HFF-Myc (cell line): ENCODE measurements around the gene TBC1D22A.

ENCODE experiments used
- DNase-seq: peaks from one replicate; pipeline ENCODE4 v3.0.0-alpha.2; 2011; ENCODE audit warnings: low read depth; ENCODE audit errors: extremely low read depth
- H3K4me3 ChIP-seq: replicated peaks from 2 replicates; pipeline ENCODE4 v1.5.1; 2011; ENCODE audit warnings: low read depth, mild to moderate bottlenecking, control low read depth, low read length
- CTCF ChIP-seq: IDR thresholded peaks from 2 replicates; pipeline ENCODE4 v1.5.1; 2012; ENCODE audit warnings: mild to moderate bottlenecking, low read depth, low read length, control low read depth; ENCODE audit errors: missing control alignments

Gene TBC1D22A

GRCh38 chr22:47144791-47145425 is 382.5 kb downstream of the TBC1D22A start:
- no peak overlapping the region for H3K4me3 ChIP-seq
- TF ChIP-seq CTCF, result no peak

GRCh38 chr22:47145883-47146282 is 383.4 kb downstream of the TBC1D22A start:
- DNase-seq, result no peak
- no peak overlapping the region for H3K4me3 ChIP-seq
- no peak for TF ChIP-seq CTCF

More at GRCh38 chr22:47144791-47145425, 382.5 kb downstream of the TBC1D22A start:
- no peak for DNase-seq

- TF ChIP-seq CTCF, result no peak
- DNase-seq, result no peak
- no peak overlapping the region for H3K4me3 ChIP-seq
These were observed 383.9 kb downstream of the TBC1D22A start for GRCh38 chr22:47146391-47146790.

- no peak for TF ChIP-seq CTCF
- H3K4me3 ChIP-seq, result no peak overlapping the region
- no peak for DNase-seq
These were observed 384.5 kb downstream of the TBC1D22A start for GRCh38 chr22:47146941-47147340.

GRCh38 chr22:47147572-47147971 is 385.1 kb downstream of the TBC1D22A start:
- TF ChIP-seq CTCF, result no peak
- no peak overlapping the region for H3K4me3 ChIP-seq
- DNase-seq, result no peak

- DNase-seq, result no peak
- no peak overlapping the region for H3K4me3 ChIP-seq
- TF ChIP-seq CTCF, result no peak
These were observed 386.1 kb downstream of the TBC1D22A start for GRCh38 chr22:47148510-47148909.
